HG03521 (cell line): ENCODE results near the gene TOR1A.
"Not testable (repeated sequence)": the region's sequence is repeated elsewhere in the genome, so short reads cannot be mapped to it uniquely, and the experiment has no call there.

Experiments
- ATAC-seq: cut with Tn5 transposase; IDR thresholded peaks from one replicate; pipeline ENCODE4 v1.9.1; 2021; ENCODE audit warnings: mild to moderate bottlenecking, moderate library complexity; ENCODE audit not compliant: unreplicated experiment

Gene TOR1A

DNA sequence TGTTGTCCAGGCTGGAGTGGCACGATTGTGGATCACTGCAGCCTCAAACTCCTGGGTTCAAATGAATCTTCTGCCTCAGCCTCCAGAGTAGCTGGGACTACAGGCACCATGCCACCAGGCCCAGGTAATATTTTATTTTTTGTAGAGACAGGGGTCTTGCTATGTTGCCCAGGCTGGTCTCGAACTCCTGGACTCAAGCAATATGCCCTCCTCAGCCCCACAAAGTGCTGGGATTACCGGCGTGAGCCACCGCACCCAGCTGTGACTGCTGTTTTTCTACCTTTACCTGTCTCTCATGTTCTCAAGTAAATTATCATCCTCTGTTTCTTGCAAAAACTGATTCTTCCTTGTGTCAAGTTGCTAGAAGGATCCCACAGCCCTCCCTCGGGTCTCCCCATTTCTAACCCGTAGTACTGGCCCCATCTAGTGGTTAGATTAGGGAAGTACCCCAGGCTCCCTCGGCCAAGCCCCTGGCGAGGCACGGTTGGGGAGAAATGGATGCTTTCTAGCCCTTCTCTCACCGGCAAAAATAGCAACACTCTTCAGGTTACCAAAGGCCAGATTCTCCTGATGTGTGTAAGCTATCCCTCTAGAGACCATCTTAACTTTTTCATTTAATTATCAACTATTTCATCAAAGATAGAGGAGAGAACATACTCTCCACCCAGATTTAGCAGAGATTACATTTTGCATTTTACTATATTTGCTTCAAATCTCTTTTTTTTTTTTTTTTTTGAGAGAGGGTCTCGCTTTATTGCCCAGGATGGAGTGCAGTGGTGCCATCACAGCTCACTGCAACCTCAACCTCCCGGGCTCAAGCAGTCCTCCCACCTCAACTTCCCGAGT, 40.2 kb downstream of the TOR1A start:
- ATAC-seq: no peak

DNA sequence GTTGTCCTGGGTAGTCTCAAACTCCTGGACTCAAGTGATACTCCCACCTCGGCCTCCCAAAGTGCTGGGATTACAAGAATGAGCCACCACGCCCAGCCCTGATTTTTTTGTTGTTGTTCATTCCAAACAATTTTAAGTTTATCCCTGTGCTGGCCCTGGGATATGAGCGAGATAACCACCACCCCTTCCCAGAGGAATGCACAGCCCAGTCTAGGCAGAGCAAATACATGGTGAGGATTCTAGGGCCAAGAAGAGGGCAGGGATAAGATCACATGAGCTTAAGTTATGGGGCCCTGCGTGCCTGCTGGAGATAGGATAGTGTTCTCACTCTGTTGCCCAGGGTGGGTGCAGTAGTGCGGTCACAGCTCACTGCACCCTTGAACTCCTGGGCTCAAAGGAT, 42.0 kb downstream of the TOR1A start:
- ATAC-seq: no peak

DNA sequence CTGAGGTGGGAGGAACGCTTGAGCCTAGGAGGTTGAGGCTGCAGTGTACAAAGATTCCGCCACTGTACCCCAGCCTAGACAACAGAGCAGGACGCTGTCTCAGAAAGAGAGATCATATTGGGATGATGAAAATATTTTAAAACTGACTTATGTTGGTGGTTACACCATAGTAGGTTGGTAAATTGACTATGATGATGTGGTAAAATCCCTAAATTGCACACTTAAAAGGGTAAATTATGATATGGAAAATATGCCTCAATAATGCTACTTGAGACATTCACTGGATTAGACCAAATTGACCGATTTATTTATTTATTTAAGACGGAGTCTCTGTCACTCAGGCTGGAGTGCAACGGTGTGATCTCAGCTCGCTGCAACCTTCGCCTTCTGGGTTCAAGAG, 42.8 kb downstream of the TOR1A start:
- ATAC-seq: no peak

DNA sequence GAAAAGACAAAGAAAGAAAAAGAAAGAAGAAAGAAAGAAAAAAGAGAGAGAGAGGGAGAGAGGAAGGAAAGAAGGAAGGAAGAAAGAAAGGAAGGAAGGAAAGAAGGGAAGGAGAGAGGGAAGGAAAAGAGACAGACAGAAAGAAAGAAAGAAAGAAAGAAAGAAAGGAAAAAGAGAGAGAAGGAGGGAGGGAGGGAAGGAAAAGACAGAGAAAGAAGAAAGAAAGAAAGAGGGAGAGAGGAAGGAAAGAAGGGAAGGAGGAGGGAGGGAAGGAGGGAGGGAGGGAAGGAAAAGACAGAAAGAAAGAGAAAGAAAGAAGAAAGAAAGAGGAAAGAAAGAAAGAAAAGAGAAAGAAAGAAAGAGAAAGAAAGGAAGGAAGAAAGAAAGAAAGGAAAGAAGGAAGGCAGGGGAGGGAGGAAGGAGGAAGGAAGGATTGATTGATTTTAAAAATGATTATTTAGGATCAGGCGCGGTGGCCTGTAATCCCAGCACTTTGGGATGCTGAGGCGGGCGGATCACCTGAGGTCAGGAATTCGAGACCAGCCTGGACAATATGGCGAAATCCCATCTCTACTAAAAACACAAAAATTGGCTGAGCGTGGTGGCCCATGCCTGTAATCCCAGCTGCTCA, 44.3 kb downstream of the TOR1A start:
- ATAC-seq: no peak

DNA sequence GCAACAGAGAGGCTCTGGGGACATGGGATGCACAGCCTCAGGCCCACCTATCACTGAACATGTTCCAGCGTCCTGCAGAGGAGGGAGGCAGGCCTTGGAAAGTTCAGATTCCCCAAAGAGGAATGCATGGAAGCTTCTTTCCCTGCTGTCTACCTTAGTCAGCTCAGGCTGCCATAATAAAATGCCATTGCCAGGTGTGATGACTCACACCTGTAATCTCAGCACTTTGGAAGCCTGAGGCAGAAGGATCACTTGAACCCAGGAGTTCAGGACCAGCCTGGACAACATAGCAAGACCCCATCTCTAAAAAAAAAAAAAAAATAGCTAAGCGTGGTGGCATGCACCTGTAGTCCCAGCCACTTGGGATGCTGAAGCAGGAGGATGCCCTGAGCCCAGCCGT, 45.5 kb downstream of the TOR1A start:
- no peak for ATAC-seq

DNA sequence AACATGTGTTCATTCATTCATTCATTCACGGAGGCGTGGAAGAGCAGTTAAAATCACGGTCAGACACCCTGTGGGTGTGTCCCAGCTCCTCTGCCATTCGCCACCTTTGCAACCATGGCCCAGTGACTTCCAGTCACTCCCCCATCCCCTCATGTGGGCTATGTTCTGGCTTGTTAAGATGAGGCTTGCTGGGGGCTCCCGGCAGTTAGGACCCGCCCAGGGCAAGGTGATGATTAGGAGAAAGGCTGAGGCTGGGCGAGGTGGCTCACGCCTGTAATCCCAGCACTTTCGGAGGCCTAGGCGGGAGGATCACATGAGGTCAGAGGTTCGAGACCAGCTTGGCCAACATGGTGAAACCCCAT, 46.2 kb downstream of the TOR1A start:
- no peak for ATAC-seq

DNA sequence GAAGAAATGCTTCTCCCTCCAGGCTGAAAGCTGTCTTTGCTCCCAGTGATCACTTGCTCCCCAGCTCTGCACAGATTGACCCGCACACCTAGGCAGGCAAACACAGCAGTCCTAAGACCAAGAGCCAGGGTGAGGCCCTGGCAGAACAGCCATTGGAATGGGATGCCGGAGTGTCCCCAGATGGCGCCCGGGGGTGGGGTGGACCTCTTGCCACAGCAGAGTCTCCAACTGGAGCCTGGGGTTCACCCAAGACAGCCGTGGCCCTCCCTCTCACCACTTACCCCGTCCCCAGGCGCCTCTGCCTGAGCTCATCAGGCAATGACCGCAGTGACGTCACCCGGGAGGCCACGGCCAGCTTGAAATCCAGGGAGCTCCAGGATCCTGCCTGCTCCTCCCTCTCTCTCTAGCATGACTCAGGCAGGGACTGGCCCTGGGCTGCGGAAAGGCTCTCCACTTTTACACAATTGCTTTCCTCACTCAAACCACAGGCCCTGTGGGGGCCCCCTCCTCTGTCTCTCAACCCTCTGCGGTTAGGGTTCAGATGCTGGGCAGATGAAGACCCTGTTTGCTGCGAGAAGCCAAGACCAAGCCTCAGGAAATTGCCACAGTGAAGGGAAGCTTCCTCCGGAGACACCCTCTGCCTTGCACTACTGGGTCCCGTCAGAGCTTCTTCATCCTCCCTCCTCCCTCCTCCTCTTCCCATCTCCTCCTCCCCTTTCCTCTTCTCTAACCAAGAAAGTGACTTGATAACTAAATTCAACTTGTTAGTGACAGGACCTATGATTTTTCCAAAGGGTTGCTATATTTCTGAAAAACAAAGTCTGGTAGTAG, 46.8 kb downstream of the TOR1A start:
- no peak for ATAC-seq

DNA sequence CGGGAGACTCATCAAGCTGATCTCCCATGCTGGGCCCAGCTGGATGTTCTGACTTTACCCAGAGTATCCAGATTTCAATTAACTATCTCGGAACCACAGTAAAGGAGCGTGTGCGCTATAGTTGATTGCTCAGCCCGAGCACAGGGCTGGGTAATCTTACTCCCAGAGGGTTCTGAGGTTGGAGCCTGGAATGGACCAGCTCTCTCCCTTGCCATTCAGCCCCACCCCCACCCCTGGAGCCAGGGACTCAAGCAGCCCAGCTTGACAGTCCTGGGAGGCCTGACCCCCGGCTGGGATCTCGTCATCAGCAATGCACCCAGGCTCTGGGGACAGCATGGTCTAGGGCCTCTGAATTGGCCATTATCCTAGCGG, 47.4 kb downstream of the TOR1A start:
- ATAC-seq: no peak

DNA sequence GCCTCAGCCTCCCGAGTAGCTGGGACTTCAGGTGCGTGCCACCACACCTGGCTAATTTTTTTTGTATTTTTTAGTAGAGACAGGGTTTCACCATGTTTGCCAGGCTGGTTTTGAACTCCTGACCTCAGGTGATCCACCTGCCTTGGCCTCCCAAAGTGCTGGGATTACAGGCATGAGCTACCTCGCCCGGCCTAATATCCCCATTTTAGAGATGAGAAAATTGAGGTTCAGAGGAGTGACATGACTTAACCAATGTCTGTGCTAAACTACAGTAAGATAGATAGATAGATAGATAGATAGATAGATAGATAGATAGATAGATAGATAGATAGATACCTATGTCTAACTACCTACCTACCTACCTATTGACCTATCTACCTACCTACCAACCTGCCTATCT, 47.8 kb downstream of the TOR1A start:
- not testable (repeated sequence) for ATAC-seq

DNA sequence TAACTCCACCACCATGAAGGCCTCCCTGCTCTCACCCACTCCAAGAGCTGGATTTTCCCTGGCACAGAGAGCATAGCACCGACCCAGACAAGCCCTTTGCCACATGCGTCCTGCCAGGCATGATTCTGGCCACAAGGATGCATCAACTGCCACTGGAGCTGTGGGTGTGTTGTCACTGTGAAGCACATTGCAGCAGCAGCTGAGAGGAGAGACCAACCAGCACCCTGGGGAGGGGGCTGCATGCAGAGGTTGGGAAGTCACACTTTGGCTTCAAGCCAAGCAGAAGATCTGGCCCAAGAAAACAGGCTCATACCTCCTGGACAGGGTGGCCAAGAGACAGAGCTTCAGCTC, 48.5 kb downstream of the TOR1A start:
- ATAC-seq: no peak

DNA sequence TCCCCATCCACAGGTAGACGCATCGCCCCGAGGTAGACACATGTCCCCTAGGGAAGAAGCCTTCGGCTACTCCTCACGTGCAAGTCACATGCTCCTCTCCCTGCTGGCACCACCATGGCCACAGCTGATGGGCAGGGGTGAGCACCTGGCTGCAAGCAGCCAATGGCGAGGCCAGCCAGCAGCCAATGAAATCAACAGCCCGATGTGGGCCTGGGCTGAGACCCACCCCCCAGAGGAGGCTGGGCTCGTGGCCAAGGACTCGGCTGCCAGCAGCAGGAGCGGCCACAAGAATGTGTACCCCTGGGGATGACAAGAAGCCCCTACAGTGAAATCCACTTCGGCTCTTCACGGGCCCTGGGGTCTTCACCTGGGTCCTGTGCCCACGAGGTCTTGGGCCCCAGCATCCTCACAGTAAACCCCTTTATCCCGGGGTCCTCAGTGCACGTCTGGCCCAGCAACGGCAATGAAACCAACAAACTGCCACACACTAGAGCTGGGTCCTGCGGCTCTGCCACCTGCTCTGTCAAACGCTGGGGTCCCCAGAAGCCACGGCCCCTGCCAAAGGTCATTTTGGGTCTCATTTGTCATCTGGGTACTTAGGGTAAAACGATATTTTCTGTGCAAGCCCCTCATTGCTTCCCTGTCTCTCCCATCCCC, 49.0 kb downstream of the TOR1A start:
- no peak for ATAC-seq

DNA sequence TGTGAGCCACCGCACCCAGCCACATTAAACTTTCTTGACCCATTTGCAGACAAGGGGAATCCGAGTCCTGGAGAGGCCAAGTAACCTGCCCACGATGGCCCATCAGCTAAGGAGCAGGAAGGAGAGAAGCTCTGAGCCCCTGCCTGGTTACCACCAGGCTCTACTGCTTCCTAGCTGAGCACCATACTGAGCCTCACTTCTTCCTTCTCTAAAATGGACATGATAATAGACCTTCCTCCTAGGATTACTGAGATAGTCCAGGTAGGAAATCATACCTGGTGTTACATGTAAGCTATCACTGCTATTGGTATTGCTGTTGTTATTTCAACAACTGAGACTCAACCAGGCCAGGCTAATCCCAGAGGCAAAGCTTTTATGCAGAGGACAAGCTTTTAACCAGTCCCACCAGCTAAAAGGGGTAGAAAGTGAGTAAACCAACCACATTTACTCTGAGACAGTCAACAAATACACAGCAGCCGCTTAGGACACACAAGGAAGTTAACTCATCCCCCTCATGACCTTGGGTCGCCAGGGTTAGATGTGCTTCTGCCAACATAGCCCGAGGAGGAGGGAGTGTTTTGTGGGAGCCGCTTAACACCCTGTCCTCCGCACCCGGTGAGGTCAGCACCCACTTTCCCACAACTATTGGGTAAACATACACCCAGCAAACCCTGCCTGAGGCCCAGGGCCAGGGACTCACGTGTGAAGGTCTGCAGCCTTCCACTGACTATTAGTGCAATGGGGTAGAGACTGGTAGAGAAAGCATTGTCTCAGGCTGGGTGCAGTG, 50.5 kb downstream of the TOR1A start:
- ATAC-seq: no peak

DNA sequence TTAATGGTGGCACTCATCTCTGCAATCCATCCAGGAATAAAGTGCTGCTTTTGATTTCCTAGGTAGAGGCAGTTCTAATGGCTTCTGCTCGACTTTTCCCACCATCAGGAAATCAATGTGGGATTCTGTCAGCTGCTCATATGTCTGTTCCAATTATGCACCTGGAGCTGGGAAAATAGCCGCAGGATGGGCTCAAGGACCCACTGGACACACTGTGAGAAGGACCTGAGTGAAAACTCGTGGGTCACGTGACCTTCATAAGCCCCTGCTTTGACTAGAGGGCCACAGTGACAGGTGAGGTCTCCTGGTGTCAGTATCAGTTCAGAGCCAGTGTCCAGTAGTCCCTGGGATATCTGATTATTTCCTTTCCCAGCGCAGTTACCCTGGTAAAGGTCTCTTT, 53.2 kb downstream of the TOR1A start:
- ATAC-seq: no peak

DNA sequence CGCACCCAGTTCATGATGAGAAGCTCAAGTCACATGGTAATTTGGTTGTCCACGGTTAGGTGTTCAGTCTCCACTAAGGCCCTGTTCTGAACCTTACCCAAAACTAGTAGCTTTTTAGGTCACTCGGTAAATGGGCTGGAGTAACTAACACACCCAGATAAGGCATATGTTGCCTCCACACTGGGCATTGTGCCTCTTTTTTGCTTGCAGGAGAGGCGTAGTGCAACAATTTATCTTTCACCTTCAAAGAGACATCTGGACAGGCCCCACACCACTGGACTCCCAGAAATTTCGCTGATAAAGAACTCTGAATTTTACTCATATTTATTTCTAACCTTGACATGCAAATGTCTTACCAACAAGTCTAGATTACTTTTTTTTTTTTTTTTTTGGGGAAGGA, 54.3 kb downstream of the TOR1A start:
- no peak for ATAC-seq

DNA sequence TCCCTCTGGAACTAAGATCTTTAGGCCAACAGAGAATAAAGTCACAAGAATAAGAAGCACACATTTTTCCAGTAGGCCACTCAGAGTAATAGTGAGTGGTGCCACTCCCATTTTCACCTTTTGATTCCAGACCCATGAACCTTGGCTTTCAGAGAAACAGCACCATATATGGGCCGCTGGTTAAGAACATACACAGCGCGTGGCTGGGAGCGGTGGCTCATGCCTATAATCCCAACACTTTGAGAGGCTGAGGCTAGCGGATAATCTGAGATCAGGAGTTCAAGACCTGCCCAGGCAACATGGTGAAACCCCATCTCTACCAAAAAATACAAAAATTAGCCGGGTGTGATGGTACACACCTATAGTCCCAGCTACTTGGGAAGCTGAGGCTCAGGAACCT, 55.5 kb downstream of the TOR1A start:
- no peak for ATAC-seq

DNA sequence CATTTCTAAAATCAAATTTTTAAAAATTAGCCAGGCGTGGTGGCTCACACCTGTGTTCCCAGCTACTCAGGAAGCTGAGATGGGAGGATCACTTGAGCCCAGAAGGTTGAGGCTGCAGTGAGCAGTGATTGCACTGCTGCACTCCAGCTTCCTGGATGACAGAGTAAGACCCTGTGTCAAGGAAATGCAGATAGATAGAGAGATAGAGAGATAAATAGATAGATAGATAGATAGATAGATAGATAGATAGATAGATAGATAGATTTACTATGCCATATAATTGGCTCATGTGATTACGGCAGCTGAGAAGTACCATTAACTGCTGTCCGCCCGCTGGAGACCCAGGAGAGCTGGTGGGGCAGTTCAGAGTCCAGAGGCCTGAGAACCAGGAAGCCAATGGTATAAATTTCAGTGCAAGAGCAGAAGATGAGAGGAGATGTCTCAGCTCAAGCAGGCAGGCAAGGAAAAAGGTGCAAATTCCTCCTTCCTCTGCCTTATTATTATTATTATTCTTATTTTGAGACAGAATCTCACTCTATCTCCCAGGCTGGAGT, 58.1 kb downstream of the TOR1A start:
- ATAC-seq: no peak

DNA sequence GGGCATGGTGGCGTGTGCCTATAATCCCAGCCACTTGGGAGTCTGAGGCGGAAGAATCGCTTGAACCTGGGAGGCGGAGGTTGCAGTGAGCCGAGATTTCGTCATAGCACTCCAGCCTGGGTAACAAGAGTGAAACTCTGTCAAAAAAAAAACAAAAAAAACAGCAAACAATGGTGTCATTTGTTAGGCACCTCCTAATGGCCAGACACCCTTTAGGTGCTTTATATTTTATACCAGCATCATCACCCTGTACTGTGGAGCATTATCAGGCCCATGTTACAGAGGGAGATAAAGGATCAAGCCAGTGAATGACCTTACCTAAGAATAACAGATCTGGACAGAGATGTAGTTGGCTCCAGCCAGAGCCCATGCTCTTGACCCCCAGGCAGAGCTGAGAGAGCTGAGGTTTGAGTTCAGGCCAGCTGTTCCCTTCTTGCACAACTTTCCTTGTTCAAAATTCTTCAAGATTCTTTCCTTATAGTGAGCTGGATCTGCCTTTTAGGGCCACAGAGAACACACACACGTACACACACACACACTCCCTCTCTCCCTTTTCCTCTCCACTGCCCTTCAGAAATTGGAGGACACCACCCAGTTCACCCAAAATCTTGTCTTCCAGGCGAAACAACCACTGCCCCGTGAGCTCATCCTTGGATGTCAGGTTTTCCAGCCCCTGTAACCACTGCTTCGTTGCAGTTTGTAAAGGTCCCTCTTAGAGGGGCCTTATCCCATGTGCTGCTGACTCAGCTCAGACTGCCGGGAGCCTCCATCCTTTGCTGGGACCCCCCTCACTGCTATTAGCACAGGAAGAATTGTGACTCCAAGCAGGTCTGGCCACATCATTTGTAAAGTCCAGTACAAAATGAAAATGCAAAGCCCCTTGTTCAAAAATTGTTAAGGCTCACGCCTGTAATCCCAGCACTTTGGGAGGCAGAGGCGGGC, 60.7 kb downstream of the TOR1A start:
- ATAC-seq: no peak
